ENCODE data around the gene PSMA2.
"Not testable (repeated sequence)": the region's sequence is repeated elsewhere in the genome, so short reads cannot be mapped to it uniquely, and the experiment has no call there.

Gene PSMA2

DNA sequence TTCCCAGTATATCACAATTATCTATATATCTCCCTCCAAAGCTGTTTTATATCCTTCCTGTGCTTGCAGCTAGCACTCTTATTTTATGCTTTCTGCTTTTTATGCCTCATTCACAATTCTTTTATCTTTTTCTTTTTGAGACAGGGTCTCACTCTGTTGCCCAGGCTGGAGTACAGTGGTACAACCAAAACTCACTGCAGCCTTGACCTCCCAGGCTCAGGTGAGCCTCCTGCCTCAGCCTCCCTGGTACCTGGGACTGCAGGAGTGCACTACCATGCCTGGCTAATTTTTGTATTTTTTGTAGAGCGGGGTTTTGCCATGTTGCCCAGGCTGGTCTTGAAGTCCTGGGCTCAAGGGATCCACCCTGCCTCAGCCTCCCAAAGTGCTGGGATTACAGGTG is 25.8 kb downstream of the PSMA2 start:
- DNase-seq (ENCODE audit: low spot score): no peak

DNA sequence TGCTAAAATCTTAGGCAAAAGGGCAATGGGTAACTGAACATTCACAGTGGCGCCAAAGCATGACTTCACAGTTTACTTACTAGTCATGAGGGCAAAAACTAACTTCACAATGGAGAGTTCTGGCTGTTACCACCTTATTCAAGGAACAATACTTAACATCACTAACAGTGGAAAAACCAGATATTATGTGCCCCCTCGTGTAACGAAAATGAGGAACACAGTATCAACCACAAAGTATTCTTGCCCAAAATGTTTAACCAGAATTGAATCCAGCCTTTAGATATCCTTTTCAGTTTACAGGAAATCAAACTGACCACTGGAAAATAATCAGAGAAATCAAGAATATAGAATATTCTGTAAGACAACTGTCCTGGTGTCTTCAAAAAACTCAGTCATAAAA is 29.6 kb downstream of the PSMA2 start:
- DNase-seq (ENCODE audit: low spot score): no peak

DNA sequence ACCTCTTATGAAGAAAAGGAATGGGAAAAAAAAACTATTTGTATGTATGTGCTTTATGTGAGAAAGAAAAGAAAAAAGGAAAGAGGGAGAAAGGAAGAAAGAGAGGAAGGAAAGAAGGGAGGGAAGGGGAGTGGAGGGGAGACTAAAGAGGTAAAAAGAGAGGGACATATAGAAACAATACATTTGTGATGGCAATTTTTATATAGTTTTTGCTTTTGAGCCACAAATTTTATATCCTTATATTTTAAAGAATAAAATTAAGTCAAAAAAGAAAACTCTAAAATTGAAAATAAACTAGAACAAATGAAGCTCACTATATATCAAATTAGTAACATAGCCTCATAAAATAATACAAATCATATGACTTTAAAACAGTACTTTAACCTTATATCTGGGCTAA is 31.1 kb downstream of the PSMA2 start:
- no peak for DNase-seq (ENCODE audit: low spot score)

GRCh38 chr7:42893346-42894240 is 38.4 kb downstream of the PSMA2 start:
- no peak for DNase-seq (ENCODE audit: low spot score)

DNA sequence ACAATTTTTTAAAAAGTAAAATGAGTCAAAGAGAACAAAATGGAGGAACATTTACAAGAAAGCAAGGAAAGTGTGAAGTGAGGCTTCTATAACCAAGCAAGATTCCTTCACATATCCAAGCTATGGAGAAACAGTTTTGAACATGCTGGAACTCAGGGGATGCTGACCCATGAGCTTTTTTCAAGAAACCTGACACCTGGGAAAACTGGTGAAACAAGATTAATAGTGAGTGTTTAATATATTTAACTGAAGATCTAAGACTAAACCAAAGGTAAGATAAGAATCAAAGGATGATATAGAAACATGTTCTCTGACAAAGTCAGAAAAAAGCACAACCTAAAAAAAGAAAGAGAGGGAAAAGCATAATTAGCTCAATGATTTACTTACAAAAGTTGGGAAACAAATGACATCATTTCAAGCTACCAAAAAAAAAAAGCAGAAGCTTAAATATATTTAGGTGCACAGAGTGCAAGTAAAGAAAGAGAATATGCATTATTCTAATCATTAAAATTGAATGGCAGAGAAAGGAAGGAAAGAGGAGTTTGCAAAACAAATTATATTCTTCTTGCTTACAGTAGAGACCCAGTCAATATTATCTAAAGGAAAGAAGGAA is 45.0 kb downstream of the PSMA2 start:
- DNase-seq (ENCODE audit: low spot score): no peak

GRCh38 chr7:42886129-42886528 is 45.8 kb downstream of the PSMA2 start:
- DNase-seq (ENCODE audit: low spot score): peak; percentile 52

GRCh38 chr7:42885183-42885582 is 46.8 kb downstream of the PSMA2 start:
- not testable (repeated sequence) for DNase-seq (ENCODE audit: low spot score)

DNA sequence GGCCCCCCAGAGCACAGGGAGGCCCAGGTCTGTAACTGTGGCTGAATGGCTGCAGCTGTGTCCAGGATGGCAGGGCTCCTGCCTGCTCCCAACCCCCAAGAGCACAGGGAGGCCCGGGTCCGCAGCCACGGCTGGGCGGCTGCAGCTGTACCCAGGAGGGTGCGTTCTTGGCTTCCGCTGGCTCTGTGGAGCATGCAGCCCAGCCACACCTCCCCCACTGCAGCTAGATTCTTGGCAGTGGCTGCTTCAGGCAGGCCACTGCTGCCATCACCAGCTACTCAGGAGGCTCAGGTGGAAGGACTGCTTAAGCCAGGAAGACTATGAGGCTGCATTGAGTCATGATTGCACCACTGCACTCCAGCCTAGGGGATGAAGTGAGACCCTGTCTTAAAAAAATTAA is 48.0 kb downstream of the PSMA2 start:
- no peak for DNase-seq (ENCODE audit: low spot score)

GRCh38 chr7:42880392-42880791 is 51.6 kb downstream of the PSMA2 start:
- DNase-seq (ENCODE audit: low spot score): no peak

DNA sequence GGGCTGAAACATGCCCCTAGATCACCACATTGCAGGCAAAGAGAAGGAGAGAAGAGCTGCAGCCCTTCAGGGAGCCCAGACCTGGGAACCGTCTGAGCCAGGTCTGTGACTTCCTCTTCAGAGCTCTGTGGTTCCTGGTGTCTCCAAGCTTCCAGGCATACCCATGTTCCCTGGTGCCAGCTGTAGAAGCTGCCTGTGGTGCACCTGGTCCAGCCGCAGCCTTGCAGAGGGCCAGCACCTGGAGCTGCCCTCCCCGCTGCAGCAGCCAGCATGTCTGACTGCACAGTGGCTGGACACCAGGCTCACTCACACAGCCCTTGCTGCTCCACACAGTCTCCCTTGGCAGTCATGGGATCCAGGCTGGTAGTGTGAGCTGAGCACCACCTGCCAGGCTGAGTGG is 53.7 kb downstream of the PSMA2 start:
- no peak for DNase-seq (ENCODE audit: low spot score)

GRCh38 chr7:42877862-42878261 is 54.1 kb downstream of the PSMA2 start:
- DNase-seq (ENCODE audit: low spot score): no peak

GRCh38 chr7:42876182-42877068 is 55.5 kb downstream of the PSMA2 start:
- DNase-seq (ENCODE audit: low spot score): peak; percentile 70

DNA sequence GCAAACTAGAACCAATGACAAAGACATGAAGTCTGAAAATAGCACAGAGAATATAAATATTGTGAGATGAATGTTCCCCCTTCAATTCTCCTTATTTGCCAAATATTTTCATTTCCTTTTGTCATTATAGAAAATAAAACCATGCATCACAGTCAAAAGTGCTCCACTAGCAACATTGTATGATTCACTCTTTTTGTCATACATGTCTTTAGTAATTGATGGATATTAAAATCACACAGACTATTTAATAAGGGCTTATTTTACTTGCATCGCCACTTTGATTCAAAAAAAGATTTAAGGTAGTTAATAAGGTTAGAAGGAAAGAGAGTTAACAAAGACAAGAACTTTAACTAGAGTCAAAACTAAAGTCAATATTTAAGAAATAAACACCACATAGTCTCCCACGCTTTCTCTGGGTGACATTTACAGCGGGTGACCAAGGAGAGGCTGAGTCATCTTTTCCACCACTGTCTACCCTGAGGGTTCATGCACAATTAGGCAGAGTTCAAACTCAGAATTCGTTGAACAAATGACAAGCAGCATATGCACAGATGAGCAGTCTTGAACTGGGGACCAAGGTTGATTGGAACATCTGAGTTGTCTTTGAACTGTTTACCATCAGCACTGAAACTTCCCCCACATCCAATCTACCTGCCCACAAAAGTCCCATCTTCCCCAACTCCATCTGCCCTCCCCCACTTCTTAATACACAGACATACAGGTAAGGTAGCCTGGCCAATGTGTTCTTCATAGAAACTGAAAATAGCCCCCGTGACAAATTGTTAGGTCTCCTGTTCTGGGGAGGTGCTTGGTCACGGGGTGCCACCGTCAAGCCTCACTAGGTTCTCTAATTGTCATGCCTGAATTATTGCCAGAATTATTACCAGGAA is 62.6 kb downstream of the PSMA2 start:
- DNase-seq (ENCODE audit: low spot score): peak; percentile 22

DNA sequence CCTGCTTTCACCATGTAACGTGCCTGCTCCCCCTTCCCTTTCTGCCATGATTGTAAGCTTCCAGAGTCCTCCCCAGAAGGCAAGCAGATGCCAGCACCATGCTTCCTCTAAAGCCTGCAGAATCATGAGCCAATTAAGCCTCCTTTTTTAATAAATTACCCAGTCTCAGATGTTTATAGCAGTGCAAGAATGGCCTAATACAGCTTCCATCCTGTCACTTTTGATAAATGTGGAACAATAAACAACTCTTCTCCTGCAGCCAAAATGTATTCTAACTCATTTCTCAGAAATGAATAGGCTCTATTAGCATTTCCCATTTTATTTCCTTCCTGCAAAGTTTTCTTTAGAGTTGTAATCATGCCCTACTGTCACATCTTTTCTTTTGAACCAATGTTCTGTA is 63.5 kb downstream of the PSMA2 start:
- DNase-seq (ENCODE audit: low spot score): no peak
